Cardiac muscle cell (in vitro differentiated cells and primary cell): ENCODE measurements around the gene TSPAN5. TPM values are rescaled to one million over a fixed set of nuclear protein-coding genes. Genes with fewer than 3 reads are reported as not detected.
A peak's percentile ranks its signal among the peaks of the same experiment; 100 is the strongest.

Experiments used
- DNase-seq, 2 donors: peaks; one replicate each; pipeline versions ENCODE4 v3.0.0 to v3.0.0-alpha.2; 2010 to 2017; ENCODE audit warnings: low read depth in 1 of 2, low spot score in 1 of 2
- H3K27ac ChIP-seq: fragments of 200-600 bp; sonication (generic); 2 replicates; pipeline ENCODE4 v1.5.1; 2016
- H3K27me3 ChIP-seq: fragments of 200-600 bp; sonication (generic); 2 replicates; pipeline ENCODE4 v1.6.0; 2016; ENCODE audit warnings: control low read depth
- H3K36me3 ChIP-seq: fragments of 200-600 bp; sonication (generic); 2 replicates; pipeline ENCODE4 v1.5.1; 2016; ENCODE audit warnings: control low read depth
- H3K4me1 ChIP-seq: fragments of 200-600 bp; sonication (generic); 2 replicates; pipeline ENCODE4 v1.8.1; 2017; ENCODE audit warnings: low read depth, mild to moderate bottlenecking, mixed run types
- H3K4me3 ChIP-seq: fragments of 200-600 bp; sonication (generic); 2 replicates; pipeline ENCODE4 v1.5.1; 2016; ENCODE audit warnings: mild to moderate bottlenecking
- H3K9me3 ChIP-seq: fragments of 200-600 bp; sonication (generic); 2 replicates; pipeline ENCODE4 v1.5.1; 2017; ENCODE audit warnings: low read depth, mild to moderate bottlenecking, control low read depth
- CTCF ChIP-seq: IDR thresholded peaks from 2 replicates; pipeline ENCODE4 v1.5.1; 2012; ENCODE audit warnings: low read depth, mild to moderate bottlenecking, low read length
- polyA plus RNA-seq: library from polyadenylated mRNA; unstranded; fragments of >200 nt; fragmentation: Nextera tagmentation; extraction: Ambion mirVana; gene quantifications from 2 replicates; pipeline ENCODE4 v1.2.1, GENCODE V29; 2016
- total RNA-seq: library from RNA; depleted of rRNA; stranded (reverse); fragments of >200 nt; gene quantifications from 2 replicates; pipeline ENCODE4 v1.2.3, GENCODE V29; 2016

The TSPAN5 gene
- total and polyA plus RNA-seq, 2 experiments from 2014 or later: 26.9 to 39.8 TPM

GRCh38 chr4:98506462-98507132, 151.8 kb downstream of the TSPAN5 start:
- Histone ChIP-seq H3K9me3 (no peaks in the 10 kb centered on the region), H3K27ac (no peak overlapping the region), H3K4me1 (peaks cover 13% of the 10 kb centered on the region), H3K36me3 (no peaks in the 10 kb centered on the region), H3K27me3 (no peaks in the 10 kb centered on the region), H3K4me3 (no peak overlapping the region)
- TF ChIP-seq CTCF: peak; percentile 24
- DNase-seq: peak in 1 of 2 donors; percentile 47

- Histone ChIP-seq H3K27ac (no peak overlapping the region), H3K4me1 (peaks cover 13% of the 10 kb centered on the region), H3K36me3 (no peaks in the 10 kb centered on the region), H3K27me3 (no peaks in the 10 kb centered on the region), H3K9me3 (no peaks in the 10 kb centered on the region), H3K4me3 (no peak overlapping the region)
- no peak for TF ChIP-seq CTCF
- peak in 1 of 2 donors; percentile 24 for DNase-seq
These were observed 152.4 kb downstream of the TSPAN5 start for GRCh38 chr4:98505992-98506391.

GRCh38 chr4:98504091-98504490, 154.3 kb downstream of the TSPAN5 start:
- H3K4me1 ChIP-seq: peaks cover 5% of the 10 kb centered on the region
- no peak for DNase-seq
- H3K27ac ChIP-seq: no peak overlapping the region
- H3K27me3 ChIP-seq: no peaks in the 10 kb centered on the region
- H3K4me3 ChIP-seq: no peak overlapping the region
- no peaks in the 10 kb centered on the region for H3K9me3 ChIP-seq
- no peaks in the 10 kb centered on the region for H3K36me3 ChIP-seq
- no peak for TF ChIP-seq CTCF

- DNase-seq: no peak
- H3K9me3 ChIP-seq: no peaks in the 10 kb centered on the region
- no peak overlapping the region for H3K4me3 ChIP-seq
These were observed 154.7 kb downstream of the TSPAN5 start for GRCh38 chr4:98503676-98504075.

GRCh38 chr4:98502624-98503023, 155.8 kb downstream of the TSPAN5 start:
- no peak for TF ChIP-seq CTCF
- Histone ChIP-seq H3K27ac (no peak overlapping the region), H3K36me3 (no peaks in the 10 kb centered on the region), H3K9me3 (no peaks in the 10 kb centered on the region), H3K4me3 (no peak overlapping the region), H3K4me1 (peaks cover 10% of the 10 kb centered on the region), H3K27me3 (no peaks in the 10 kb centered on the region)
- DNase-seq: no peak

More at GRCh38 chr4:98503676-98504075, 154.7 kb downstream of the TSPAN5 start:
- Histone ChIP-seq H3K27me3 (no peaks in the 10 kb centered on the region), H3K36me3 (no peaks in the 10 kb centered on the region), H3K27ac (no peak overlapping the region), H3K4me1 (peaks cover 6% of the 10 kb centered on the region)
- TF ChIP-seq CTCF: no peak
